NOMO-1 (cell line): Measurements from ENCODE around the gene STIP1.
A peak's percentile ranks its signal among the peaks of the same experiment; 100 is the strongest.

ENCODE experiments used
- DNase-seq, 2 experiments: peaks; one replicate each; lab custom pipeline; 2025; ENCODE audit not compliant: unreplicated experiment in 2 of 2; lab: John Stamatoyannopoulos, UW

The STIP1 gene

DNA sequence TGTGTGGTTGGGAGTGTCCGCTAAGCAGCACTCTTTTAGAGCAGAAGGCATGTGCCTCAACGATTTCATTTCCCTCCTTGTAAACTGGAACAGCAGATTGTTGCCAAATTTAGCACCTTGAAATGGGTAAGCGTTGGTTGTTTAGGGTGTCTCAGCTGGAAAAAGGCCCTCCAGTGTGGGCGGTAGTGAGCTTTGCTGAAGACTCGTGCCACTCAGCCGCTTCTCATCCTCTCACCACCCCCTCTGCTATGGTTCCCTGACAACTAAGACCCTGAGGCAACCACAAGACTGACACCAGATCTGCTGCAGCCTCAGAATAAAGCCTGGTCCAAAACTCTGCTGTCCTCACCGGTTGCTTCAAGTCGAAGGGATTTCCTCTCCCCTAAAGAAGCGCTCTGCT lies 10.7 kb downstream of the STIP1 start:
- no peak for DNase-seq

DNA sequence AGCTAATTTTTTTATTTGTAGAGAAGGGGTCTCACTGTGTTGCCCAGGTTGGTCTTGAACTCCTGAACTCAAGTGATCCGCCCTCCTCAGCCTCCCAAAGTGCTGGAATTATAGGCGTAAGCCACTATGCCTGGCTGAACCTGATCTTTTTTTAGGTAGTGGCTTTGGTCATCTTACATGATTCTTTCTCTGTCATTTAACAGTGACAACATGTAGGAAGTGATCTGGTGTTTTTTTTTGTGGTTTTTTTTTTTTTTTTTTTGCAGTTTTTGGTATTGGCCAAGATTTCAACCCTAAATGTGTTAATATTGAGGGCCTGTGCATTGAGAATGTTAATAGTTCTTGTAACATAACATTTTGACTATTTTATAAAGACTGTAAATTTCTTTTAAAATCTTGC lies 12.5 kb downstream of the STIP1 start:
- DNase-seq = peak in 1 of 2 experiments; percentile 22

DNA sequence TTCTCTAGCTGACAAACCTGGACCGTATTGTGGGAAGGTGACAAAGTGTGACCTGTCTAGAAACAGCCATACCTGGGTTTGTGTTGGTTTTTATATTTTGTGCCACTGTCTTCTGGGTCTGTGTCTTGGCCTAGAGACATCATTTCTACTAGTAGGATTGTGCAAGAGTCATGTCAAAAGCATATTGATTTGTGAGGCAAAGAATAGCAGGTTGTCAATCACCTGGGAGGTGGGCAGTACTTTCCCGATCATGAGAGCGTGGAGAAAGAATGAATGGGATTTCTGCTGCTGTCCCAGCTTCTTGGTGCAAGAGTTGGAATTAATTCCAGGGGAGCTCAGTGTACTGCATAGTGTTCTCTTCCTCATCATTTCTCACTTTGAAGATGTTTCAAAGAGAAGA lies 15.6 kb downstream of the STIP1 start:
- no peak for DNase-seq

DNA sequence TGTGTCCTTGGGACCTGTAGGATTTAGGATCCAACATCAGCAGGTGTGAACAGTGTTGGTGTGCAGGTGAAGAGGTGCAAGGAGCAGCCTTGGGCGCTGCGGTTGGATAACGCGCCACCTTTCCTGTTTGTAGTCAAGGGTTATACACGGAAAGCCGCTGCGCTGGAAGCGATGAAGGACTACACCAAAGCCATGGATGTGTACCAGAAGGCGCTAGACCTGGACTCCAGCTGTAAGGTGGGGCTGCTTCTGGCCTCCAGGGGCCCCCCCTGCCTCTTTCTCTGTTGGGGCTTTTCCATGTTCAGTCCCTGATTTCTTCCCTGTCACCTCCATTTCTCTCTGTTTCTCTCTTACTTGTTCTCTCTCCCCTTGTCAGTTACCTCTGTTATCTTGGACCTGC lies 17.0 kb downstream of the STIP1 start:
- no peak for DNase-seq

DNA sequence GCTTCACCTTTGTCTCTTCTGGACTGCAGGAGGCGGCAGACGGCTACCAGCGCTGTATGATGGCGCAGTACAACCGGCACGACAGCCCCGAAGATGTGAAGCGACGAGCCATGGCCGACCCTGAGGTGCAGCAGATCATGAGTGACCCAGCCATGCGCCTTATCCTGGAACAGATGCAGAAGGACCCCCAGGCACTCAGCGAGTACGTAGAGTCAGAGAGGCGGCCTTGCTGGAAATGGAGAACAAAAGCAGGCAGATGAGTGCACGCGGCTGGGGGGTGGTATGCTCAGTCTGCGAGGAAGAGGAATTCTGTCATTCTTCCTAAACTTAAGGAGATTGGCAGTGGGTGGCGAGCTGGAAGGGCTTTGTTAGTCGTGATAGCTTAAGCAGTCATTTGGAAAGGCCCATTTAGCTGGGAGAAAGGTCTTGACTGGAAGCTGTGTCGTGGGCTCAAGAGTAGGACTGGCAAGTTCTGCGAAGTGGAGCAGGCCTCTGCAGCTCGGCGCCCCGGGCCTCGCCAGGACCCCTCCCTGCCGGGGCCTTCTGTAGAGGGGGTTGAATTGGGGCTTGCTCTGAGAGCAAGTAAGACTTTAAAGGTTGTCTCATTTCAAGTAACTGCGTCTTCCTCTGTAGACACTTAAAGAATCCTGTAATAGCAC lies 17.6 kb downstream of the STIP1 start:
- no peak for DNase-seq

DNA sequence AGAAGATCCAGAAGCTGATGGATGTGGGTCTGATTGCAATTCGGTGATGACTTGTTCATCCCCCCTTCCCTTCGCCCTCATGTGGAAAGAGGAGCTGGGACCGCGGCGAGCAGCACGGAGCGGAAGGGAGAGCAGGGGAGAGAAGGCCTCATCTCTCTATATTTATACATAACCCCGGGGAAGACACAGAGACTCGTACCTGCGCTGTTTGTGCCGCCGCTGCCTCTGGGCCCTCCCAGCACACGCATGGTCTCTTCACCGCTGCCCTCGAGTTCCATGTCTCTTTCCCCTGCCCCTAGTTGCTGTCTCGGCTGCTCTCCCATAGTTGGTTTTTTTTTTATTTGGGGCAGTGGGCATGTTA lies 18.1 kb downstream of the STIP1 start:
- DNase-seq = no peak

DNA sequence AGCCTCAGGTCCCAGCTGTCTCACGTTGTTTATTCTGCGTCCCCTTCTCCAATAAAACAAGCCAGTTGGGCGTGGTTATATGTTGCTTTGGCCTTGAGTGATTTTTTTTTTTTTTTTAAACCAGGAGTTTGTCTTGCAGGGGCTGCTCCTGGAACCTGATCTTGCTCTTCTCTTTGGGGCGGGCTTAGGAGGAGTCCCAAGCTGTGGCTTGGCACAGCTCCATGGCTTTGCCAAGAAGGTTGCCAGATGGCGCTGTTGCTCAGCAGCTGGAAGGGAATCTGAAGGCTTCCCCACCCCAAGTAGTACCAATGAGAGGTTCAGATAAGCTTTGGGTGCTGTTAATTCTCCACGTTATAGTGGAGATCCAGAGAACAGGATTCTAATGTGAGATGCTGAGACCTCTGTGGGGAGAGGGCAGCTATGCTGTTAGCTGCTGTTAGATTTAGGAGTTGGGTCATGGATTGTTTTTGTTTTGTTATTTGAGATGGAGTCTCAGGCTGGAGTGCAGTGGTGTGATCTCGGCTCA lies 18.6 kb downstream of the STIP1 start:
- peak; percentile 71 to 76 for DNase-seq

DNA sequence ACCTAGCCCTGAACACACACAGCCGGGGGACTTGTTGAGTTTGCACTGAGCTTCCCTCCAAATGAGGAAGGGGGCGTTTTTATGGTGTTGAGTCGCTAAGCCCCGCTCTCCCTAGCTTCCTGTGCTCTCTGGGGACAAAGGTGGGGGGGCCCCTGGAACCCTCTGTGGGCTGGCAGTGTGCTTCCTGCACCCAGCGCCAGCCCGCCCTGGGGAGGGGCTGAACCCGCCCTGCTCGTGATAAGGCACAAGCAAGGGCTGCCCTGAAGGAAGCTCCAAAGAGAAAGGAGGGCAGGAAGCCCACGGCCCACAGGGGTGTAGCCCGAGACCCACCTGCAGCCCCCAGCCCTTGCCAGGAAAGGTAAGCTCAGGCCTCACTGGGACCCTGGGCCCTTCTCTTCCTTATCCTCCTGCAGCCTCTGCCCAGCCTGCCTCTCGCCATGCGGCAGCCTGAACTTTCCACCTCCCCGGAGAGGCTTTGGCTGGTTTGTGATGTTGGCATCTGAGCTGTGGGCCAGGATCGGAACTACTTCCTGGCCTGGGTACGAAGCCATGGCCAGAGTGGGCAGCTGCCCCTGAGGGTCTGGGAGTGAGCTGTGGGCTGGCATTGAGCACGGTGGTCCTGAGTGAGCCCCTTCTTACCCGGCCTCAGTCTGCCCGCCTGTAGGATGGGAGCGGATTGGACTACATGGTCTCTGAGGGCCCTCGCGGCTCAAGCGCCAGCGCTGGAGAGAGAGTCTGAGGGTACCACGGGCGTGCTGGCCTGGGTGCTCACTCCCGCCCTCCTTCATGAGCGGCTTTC lies 20.7 kb downstream of the STIP1 start, which contains the start of gene FERMT3:
FERMT3 (plus strand) TSS at position 265 of the 799 bp plus-strand sequence. CDS start 644 bp downstream, outside the sequence.
- peak; percentile 50 to 77 for DNase-seq

DNA sequence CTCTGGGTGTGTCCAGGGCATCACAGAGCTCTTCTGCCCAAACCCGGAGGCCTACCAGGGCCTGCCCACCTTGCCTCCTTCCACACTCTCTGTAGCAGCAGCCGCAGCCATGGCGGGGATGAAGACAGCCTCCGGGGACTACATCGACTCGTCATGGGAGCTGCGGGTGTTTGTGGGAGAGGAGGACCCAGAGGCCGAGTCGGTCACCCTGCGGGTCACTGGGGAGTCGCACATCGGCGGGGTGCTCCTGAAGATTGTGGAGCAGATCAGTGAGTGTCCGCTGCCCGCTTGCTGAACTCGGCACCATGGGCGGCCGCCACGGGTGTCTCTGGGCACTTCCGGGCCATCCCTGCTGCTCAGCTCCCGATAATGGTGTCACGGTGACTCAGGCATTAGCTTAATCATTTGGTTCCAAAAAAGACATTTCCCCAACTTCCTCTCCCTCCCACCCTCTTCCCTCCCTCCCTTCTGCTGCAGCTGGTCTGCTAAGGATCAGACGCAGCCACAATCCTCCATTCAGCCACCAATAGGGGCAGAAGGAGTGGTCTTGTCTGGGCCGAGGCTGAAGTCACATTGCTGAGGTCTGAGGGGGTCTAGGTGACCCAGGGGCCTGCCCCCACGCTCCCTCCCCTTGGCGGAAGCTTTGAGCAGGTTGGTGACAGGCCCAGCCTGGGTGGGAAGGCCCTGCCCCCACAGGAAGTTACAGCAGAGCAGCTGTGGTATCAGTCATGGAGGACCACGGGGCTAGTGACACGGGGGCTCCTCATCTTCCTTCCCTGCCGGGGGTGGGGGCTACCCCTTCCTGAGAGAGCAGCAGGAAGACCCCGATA lies 21.5 kb downstream of the STIP1 start:
- peak; percentile 92 for DNase-seq

DNA sequence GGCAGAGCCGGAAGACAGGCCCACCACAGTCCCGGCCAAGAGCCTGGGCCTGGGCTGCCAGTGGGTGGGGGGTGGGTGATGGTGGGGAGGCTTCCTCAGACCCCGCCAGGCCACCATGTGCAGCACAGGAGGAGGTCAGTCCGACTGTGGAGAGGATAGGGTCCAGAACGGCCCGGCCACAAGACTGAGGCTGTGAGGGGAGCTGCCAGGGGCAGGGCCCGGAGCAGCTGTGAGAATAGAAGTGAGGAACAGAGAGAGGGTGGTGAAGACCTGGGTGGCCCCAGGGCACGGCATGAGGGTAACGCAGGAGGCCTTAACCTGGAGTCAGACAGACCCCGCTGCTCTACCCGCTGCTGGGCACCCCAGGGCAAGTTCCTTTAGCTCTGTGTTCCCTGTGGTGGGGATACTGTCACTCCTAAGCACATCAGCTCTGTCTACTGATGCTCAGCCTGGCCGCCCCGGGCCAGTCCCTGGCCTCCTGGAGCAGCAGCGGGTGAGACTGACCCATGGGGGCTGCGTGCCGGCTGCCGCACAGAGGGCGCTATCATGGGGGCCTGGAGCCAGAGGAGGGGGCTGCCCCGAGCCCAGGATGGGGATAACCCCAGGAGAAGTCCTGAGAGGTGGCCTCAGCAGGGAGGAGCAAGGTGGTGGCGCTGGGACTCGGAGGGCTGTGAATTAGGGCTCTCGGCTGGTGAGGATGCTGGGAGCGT lies 22.3 kb downstream of the STIP1 start:
- DNase-seq = no peak

DNA sequence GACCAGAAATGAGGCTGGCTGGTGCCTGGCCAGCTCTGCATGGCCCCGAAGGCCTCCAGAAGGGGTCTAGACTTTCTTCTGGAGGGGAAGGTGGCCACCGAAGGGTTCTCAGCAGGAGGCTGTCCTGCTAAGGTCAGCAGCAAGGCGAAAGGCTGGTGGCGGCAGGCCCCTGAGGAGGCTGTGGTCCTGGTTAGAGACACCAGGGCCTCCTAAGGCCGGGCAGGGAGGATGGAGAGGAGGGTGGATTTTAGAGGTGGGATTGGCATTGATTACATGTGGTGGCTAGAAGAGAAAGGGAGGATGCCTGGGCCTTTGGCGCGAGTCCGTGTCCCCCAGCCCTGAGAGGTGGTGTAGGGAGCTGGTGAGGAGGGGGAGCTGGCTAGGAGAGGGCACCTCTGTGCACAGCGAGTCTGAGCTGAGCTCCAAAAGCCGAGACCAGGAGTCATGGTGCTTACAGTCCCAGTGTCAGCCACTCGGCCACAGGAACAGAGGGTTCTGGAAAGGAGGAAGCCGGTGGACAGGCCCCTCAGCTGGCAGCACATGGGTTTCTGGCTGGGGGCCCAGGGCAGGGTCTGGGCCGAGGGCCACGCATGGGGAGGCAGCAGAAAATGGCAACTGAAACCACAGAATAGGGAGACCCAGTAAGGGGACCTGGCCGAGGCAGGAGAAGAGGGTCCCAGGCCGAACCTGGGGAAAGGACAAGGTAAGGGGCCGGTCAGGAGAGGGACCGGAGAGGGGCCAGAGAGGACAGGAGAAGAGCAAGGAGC lies 23.0 kb downstream of the STIP1 start:
- no peak for DNase-seq

DNA sequence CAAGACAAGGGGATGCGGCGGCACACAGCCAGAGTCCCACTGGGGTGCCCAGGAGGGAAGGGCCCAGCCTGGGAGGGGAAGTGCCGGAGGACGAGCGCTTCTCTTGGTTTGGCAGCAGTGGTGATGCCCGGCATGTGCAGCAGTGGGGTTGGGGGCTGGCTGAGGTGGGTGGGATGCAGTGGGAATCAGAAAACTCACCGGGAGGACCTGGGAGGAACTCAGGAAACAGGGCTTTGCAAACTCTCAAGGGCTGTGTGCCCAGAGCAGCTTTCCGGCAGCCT lies 23.5 kb downstream of the STIP1 start:
- DNase-seq = no peak

DNA sequence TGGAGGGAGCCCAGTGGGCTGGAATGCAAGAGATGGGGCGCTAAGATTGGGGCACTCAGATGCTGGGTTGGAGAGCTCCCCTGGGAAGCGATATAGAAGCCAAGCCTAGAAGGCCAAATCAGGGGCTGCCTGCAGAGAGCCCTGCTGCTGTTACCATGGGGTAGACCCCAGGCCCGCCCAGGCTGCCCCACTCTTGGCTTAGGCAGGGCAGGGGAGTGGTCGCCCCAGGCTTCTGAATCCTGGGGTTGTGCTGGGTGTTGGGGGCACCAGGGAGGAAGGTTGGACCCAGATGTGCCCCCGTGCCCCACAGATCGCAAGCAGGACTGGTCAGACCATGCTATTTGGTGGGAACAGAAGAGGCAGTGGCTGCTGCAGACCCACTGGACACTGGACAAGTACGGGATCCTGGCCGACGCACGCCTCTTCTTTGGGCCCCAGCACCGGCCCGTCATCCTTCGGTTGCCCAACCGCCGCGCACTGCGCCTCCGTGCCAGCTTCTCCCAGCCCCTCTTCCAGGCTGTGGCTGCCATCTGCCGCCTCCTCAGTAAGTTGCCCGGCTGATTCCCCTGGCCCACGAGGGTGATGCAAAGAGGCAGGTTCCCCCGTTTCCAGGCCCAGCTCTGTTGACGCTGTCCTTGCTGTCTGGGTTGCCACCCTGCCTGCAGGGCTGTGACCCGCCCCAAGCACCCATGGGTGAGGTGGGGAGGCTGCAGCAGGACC lies 24.5 kb downstream of the STIP1 start:
- DNase-seq = no peak

DNA sequence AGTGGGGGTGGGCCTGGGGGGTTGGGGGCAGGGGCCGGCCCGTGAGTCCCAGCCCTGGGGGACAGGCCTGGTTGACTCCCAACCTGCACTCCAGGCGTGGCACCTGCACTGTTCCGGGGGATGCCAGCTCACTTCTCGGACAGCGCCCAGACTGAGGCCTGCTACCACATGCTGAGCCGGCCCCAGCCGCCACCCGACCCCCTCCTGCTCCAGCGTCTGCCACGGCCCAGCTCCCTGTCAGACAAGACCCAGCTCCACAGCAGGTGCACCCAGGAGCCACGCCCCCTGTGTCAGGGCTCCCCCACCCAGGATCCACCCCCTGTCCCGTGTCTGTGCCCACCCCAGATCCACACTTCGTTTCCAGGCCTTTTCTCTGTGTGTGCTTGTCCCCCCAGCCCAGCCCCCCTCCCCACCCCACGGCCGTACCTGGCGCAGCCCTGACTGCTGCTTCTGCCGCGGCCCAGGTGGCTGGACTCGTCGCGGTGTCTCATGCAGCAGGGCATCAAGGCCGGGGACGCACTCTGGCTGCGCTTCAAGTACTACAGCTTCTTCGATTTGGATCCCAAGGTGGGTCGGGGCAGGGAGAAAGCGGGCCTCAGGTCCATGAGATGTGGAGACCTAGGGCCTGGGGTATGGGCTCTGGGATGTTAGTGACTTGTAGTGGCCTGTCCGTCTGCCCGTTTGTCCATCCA lies 25.4 kb downstream of the STIP1 start:
- no peak for DNase-seq

DNA sequence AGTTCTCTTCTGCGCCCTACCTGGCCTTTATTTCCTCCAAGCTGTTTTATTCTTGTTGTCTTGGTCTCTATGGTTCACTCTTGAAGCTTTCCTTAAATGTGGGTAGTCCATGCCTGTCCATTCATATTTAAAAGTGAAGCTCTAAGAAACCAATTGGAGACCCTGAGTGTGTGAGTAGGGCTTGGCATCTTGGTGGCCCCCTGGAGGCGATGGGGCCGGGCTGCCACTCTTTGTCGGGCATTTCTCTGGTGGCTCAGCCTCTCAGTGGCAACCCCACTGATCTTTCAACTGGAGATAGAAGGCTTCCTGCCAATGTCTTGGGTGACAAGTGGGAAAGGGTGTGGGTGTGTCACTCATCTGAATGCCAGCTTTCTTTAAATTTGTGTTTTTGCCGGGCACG lies 30.9 kb downstream of the STIP1 start:
- no peak for DNase-seq

DNA sequence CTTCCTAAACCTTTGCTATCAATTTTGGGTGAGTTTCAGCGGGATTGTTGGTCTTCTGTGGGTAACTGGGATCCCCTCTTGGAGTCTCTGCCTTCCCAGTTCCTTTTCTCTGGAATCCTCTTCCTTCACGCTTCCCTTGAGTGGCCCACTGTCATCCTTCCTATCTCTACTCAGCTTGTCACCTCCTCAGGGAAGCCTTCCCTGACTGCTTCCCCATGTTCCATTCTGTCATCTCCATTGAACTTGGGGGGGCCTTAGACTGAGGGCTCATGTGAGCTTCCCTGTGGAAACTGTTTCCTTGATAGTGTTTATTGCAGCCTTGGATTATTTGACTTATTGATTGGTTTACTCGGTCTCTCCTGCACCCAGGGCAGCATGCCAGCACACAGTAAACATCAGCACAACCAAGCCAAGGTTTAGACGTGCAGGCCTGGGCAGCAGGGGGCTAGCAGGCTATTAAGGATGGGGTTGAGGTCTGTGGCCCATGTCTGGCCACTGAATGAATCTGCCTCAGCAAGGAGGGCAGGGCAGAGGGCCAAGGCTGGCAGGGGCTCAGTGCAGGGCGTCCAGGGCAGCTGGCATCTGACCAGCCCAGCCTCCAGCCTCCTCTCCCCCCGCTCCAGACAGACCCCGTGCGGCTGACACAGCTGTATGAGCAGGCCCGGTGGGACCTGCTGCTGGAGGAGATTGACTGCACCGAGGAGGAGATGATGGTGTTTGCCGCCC lies 32.8 kb downstream of the STIP1 start:
- no peak for DNase-seq

DNA sequence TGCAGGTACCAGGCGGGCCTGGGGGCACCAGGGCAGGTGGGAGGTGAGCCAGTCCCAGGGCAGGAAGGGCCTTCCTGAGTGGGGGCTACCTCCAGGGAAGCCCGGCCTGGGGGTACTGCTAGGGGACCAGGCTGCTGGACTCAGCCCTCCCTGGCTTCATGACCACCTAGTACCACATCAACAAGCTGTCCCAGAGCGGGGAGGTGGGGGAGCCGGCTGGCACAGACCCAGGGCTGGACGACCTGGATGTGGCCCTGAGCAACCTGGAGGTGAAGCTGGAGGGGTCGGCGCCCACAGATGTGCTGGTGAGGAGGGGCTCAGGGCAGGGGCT lies 33.3 kb downstream of the STIP1 start:
- DNase-seq = no peak

DNA sequence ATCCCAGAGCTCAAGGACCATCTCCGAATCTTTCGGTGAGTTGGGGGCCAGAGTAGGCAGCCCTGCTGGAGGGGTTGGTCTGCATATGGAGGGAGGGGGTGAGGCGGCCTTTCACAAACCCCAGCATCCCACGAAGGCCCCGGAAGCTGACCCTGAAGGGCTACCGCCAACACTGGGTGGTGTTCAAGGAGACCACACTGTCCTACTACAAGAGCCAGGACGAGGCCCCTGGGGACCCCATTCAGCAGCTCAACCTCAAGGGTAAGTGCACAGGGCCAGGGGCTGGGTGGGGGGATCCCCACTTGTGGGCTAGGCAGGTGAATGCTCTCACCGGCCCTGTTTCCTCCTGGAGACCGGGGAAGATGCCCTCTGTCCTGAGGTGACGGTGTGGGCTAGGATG lies 33.8 kb downstream of the STIP1 start:
- DNase-seq = no peak
